Lower leg skin (tissue), 4 donors: ENCODE data around the gene AMPH. TPM values are rescaled to one million over a fixed set of nuclear protein-coding genes. Genes with fewer than 3 reads are reported as not detected.

Source experiments
- DNase-seq, 2 donors: peaks; one replicate each; pipeline ENCODE4 v3.0.0-alpha.2; 2019; ENCODE audit warnings: low spot score in 2 of 2
- H3K4me3 ChIP-seq: fragments of 200-600 bp; sonication (generic); 2 replicates; pipeline ENCODE4 v1.5.1; 2017; ENCODE audit warnings: mild to moderate bottlenecking, low read depth; ENCODE audit not compliant: poor library complexity, severe bottlenecking
- CTCF ChIP-seq, 3 donors: fragments of 450-650 bp; IDR thresholded peaks; one replicate each; pipeline ENCODE4 v1.5.1; 2016; ENCODE audit warnings: antibody characterized with exemption in 3 of 3, mild to moderate bottlenecking in 3 of 3, moderate library complexity in 2 of 3
- POLR2A ChIP-seq, 2 donors: fragments of 450-650 bp; IDR thresholded peaks; one replicate each; pipeline ENCODE4 v1.6.1; 2016 to 2017; ENCODE audit warnings: antibody characterized with exemption in 2 of 2, mild to moderate bottlenecking in 1 of 2, moderate library complexity in 1 of 2
- WGBS, 2 donors: methylation state at CpG; one replicate each; pipeline ENCODE4 v1.1.5; 2018; 5-methylcytosine and 5-hydroxymethylcytosine counted together
- intact Hi-C: fragments of 100-400 bp; cut with DNase I; formaldehyde crosslinking; loops from one replicate; pipeline ENCODE4 v1.15.0; 2023; ENCODE audit warnings: low total_unique reads
- total RNA-seq, 4 donors: library from RNA; depleted of rRNA; stranded (reverse); fragments of >200 nt; gene quantifications; one replicate each; pipeline ENCODE4 v1.1.0, GENCODE V29; 2016

Gene AMPH
- total RNA-seq, 4 donors from 2014 or later = 0.47 to 6.7 (median 3.8) TPM

- DNase-seq = no peak
- TF ChIP-seq POLR2A (IDR thresholded peaks at IDR 0.05) (no peak), CTCF (IDR thresholded peaks at IDR 0.05) (no peak)
- WGBS, 2 donors = 78 to 84% methylated on average over 2 of the region's 2 CpGs
- no peak overlapping the region for H3K4me3 ChIP-seq
- intact Hi-C loops = no loop called here
Measured at GRCh38 chr7:38565289-38565688, 65.9 kb downstream of the AMPH start.

- intact Hi-C loops = no loop called here
- no peak overlapping the region for H3K4me3 ChIP-seq
- no peak for TF ChIP-seq CTCF (IDR thresholded peaks at IDR 0.05)
- no peak for TF ChIP-seq POLR2A (IDR thresholded peaks at IDR 0.05)
- 68 to 75% methylated on average over 2 of the region's 2 CpGs for WGBS, 2 donors
- no peak for DNase-seq
Measured at GRCh38 chr7:38563741-38564140, 67.4 kb downstream of the AMPH start.

GRCh38 chr7:38561166-38561565, 70.0 kb downstream of the AMPH start:
- DNase-seq = no peak
- TF ChIP-seq CTCF (IDR thresholded peaks at IDR 0.05) (no peak), POLR2A (IDR thresholded peaks at IDR 0.05) (no peak)
- WGBS, 2 donors = 89 to 92% methylated on average over 3 of the region's 3 CpGs
- H3K4me3 ChIP-seq = no peak overlapping the region
- intact Hi-C loops = no loop called here

- H3K4me3 ChIP-seq = no peak overlapping the region
- TF ChIP-seq POLR2A (IDR thresholded peaks at IDR 0.05) (no peak), CTCF (IDR thresholded peaks at IDR 0.05) (no peak)
- intact Hi-C loops = no loop called here
- 66 to 67% methylated on average over 7 of the region's 7 CpGs for WGBS, 2 donors
- no peak for DNase-seq
Measured at GRCh38 chr7:38558761-38559345, 72.3 kb downstream of the AMPH start.

GRCh38 chr7:38554586-38554985, 76.6 kb downstream of the AMPH start:
- 47 to 56% methylated on average over 1 of the region's 1 CpG for WGBS, 2 donors
- intact Hi-C loops = no loop called here
- no peak for TF ChIP-seq CTCF (IDR thresholded peaks at IDR 0.05)
- TF ChIP-seq POLR2A (IDR thresholded peaks at IDR 0.05) = no peak
- H3K4me3 ChIP-seq = no peak overlapping the region
- DNase-seq = no peak

GRCh38 chr7:38550836-38551235, 80.3 kb downstream of the AMPH start:
- 47 to 48% methylated on average over 3 of the region's 3 CpGs for WGBS, 2 donors
- intact Hi-C loops = no loop called here
- no peak for DNase-seq
- H3K4me3 ChIP-seq = no peak overlapping the region
- no peak for TF ChIP-seq CTCF (IDR thresholded peaks at IDR 0.05)
